ENCODE data around the gene ANGPTL5.

ANGPTL5 gene

DNA sequence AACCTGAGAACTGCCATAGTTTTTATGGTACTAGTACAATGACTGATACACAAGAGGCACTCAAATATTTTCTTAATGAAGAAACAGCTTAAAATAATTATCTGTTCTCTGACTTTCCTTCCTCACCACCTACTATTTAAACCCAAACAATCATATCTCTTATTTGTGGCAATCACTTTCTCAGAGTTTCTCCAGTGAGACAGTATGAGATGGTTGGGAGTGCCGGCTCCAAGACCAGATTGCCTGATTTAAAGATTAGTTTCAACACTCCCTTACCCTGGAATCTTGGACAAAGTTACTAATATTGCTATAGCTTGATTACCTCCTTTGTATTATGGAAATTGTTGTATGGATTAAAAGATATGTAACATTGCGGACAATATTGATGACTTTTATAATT, 7.2 kb downstream of the ANGPTL5 start:
- H3K4me3 ChIP-seq (replicated peaks; ENCODE audit: low read depth, low read length), result no peak overlapping the region
- TF ChIP-seq, protein P1, sequence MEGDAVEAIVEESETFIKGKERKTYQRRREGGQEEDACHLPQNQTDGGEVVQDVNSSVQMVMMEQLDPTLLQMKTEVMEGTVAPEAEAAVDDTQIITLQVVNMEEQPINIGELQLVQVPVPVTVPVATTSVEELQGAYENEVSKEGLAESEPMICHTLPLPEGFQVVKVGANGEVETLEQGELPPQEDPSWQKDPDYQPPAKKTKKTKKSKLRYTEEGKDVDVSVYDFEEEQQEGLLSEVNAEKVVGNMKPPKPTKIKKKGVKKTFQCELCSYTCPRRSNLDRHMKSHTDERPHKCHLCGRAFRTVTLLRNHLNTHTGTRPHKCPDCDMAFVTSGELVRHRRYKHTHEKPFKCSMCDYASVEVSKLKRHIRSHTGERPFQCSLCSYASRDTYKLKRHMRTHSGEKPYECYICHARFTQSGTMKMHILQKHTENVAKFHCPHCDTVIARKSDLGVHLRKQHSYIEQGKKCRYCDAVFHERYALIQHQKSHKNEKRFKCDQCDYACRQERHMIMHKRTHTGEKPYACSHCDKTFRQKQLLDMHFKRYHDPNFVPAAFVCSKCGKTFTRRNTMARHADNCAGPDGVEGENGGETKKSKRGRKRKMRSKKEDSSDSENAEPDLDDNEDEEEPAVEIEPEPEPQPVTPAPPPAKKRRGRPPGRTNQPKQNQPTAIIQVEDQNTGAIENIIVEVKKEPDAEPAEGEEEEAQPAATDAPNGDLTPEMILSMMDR (IDR thresholded peaks at IDR 0.05; ENCODE audit: low read depth, low read length, missing control alignments), result no peak
- DNase-seq (ENCODE audit: extremely low read depth, low read depth), result no peak

DNA sequence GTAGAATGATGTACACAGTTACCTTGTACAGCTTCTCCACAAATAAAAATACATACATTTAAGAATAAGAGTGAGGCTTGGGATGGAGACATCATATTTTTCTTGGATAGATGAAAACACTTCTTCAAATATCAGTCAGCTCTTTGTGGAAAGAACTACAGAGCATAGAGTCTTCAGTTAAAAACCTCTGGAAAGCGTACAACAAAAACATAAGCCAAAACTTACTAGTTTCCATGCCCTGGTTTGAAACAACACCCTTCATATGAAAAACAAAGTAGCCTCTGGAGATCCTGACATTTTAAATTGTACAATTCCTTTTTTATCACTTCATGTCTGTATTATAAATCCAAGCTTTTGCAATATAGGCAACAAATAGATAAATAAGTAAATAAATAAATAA, 8.5 kb downstream of the ANGPTL5 start:
- H3K4me3 ChIP-seq (replicated peaks; ENCODE audit: low read depth, low read length), result no peak overlapping the region
- no peak for DNase-seq (ENCODE audit: extremely low read depth, low read depth)
- TF ChIP-seq, protein P1 (IDR thresholded peaks at IDR 0.05; ENCODE audit: low read depth, low read length, missing control alignments), result no peak

DNA sequence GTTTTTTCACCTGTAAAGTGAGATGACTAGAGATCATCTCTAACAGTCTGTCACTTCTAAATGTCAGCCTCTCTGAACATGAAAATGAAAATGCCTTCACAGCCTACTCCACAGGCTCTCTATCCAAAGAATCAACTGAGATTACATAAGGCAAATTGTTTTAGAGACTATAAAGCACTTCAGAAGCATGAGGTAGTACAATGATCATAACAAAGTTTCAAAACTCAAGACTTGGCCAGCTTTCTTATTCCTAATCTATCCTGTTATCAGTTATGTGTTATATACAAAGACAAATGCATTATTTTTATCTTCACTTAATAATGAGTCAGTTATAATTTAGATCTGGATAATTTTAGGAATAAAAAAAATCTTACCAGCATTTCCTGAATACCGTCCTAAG, 21.8 kb downstream of the ANGPTL5 start:
- DNase-seq (ENCODE audit: extremely low read depth, low read depth), result no peak
- TF ChIP-seq, protein P1 (IDR thresholded peaks at IDR 0.05; ENCODE audit: low read depth, low read length, missing control alignments), result no peak
- H3K4me3 ChIP-seq (replicated peaks; ENCODE audit: low read depth, low read length), result no peak overlapping the region

DNA sequence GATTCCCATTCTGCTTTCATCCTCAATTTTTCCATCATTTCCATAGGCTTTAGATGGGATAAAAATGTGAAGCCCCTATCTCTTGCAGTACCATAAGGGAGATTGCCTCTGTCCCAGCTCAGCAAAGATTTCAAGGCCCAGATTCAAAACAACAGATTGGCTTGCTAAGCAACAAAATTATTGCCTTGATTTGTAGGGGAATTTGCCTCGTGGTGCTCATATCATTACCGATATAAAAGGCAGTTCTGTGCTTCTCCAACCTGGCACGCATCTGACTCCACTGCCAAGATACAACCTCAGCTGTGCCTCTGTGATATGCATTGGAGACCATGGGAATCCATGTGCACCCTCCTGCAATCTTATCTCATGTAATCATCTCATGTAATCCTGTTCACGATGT, 26.6 kb downstream of the ANGPTL5 start:
- no peak for DNase-seq (ENCODE audit: extremely low read depth, low read depth)
- no peak overlapping the region for H3K4me3 ChIP-seq (replicated peaks; ENCODE audit: low read depth, low read length)
- TF ChIP-seq, protein P1 (IDR thresholded peaks at IDR 0.05; ENCODE audit: low read depth, low read length, missing control alignments), result no peak

DNA sequence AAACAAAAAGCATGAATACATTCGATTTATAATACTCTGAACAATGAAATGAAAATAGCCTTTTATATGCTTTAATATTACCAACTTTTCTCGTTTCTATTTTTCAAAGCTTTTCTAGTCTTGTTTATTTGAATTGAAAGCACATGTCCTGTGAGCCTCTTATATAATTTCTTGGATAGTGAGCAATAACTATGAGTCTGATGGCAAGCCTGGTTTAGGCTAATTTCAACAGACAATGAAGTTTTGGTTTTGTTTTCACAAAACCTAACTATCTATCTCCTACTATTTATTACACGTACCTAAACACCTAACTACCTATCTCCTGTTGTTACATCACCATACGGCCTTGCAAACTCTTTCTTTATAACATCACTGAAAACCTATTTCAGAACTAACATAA, 30.7 kb downstream of the ANGPTL5 start:
- no peak for DNase-seq (ENCODE audit: extremely low read depth, low read depth)
- TF ChIP-seq, protein P1 (IDR thresholded peaks at IDR 0.05; ENCODE audit: low read depth, low read length, missing control alignments), result no peak
- no peak overlapping the region for H3K4me3 ChIP-seq (replicated peaks; ENCODE audit: low read depth, low read length)

DNA sequence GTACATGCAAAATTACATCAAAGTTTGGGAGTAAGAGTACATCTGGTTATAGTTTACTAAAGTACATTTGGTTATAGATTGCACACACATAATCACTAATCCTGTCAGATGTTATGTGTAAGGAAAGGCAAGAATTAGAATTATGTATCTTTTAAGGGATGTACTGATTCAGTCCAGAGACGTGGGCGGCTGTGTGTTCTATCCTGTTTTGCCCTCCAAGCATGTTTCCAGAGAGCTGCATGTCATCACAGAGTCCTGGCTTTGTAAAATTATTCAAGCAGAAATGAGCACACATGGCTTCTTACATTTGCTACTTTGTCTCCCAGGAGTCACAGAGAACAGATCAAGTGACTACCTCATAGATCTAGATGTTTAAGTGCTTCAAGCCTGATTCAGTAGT, 34.7 kb downstream of the ANGPTL5 start:
- no peak overlapping the region for H3K4me3 ChIP-seq (replicated peaks; ENCODE audit: low read depth, low read length)
- TF ChIP-seq, protein P1 (IDR thresholded peaks at IDR 0.05; ENCODE audit: low read depth, low read length, missing control alignments), result no peak
- DNase-seq (ENCODE audit: extremely low read depth, low read depth), result no peak

DNA sequence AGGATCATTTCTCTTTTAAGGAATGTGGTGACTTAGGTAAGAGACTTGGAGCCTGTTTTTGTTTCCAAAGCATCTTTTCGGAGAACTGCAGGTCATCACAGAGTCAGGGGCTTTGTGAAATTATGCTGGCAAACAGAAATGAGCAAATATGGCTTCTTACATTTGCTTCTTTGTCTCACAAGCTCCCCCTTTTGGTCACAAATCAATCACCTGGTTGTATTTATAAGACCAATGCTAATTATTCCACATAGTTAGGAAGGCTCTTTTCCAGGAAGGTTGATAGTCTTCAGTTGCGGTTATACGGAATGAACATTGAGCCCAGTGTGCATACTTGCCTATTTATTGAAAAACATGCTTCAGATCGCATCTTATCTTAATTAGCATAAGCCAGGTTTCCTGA, 36.1 kb downstream of the ANGPTL5 start:
- TF ChIP-seq, protein P1 (IDR thresholded peaks at IDR 0.05; ENCODE audit: low read depth, low read length, missing control alignments), result peak; percentile 38
- no peak overlapping the region for H3K4me3 ChIP-seq (replicated peaks; ENCODE audit: low read depth, low read length)
- peak; percentile 29 for DNase-seq (ENCODE audit: extremely low read depth, low read depth)

Measured in HFF-Myc (cell line).